ENCODE data around the gene IKZF3. TPM values are rescaled to one million over a fixed set of nuclear protein-coding genes. Genes with fewer than 3 reads are reported as not detected.
"Not testable (repeated sequence)": the region's sequence is repeated elsewhere in the genome, so short reads cannot be mapped to it uniquely, and the experiment has no call there.

IKZF3 gene
- polyA plus RNA-seq, 1 of the 3 experiments (the other 2 are of a cell fraction), result not detected

DNA sequence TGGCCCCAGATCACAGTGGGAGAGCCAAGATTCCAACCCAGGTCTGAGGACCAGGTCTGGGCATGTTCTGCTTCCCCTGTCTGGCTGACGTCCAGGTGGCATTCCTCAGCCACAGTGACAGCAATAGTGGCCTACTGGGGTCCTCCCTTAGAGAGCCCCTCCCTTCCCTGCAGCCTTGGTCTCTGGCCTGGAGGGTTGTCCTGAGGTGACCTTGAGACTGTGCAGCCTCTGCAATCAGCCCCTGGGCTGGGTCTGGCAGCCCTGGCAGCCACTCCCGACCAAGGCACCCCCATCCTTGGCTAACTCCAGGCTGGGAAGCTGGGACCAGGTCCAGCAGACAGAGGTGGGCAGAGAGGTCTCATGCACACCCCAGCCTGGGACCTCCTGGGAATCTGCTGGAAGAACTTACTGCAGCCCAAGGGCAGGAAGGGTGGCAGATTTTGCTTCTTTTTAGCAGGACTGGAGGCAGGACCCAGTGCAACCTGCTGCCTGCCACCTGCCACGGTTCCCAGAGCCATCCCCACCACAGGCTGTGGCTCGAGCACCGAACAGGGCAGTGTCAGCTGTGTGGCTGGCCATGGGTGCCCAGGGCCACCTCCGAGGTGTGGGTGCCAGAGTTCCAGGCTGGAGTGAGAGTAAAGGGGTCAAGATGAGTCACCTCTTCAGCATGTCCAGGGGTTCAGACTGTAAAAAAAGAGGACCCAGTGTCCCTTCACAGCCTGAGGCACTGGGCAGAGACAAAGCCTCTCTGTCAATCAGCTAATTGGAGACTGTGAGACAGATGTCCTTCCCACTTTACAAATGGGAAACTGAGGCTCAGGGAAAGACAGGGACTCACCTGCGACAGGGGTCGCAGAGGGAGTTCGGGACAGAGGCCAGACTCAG is 113.7 kb downstream of the IKZF3 start:
- H3F3A ChIP-seq (replicated peaks; ENCODE audit: insufficient read depth), result peaks cover 5% of the 10 kb centered on the region
- H3K4me1 ChIP-seq (ENCODE audit: control insufficient read depth in 1 of 2, insufficient read depth in 2 of 2, low read depth in 1 of 2, low read length in 1 of 2), result peaks cover 0 to 12% of the 10 kb centered on the region in 2 experiments; a peak in 1 of 4 replicates
- no peaks in the 10 kb centered on the region for H4K20me1 ChIP-seq (ENCODE audit: insufficient read depth)
- H3K4me3 ChIP-seq (ENCODE audit: low read depth in 2 of 2, low read length in 1 of 2), result no peak overlapping the region
- no peaks in the 10 kb centered on the region for H3K79me2 ChIP-seq (ENCODE audit: insufficient read depth)
- H3K27ac ChIP-seq (ENCODE audit: low read depth in 2 of 2, low read length in 1 of 2), result no peak overlapping the region
- ChIA-PET CTCF (interaction anchor here (0.9 to 4.1 kb wide), 6 partner anchors 13 to 128 kb away, joined by 3 to 28 read pairs (median 4); partner anchors contain the start of genes MIEN1 and PNMT), POLR2A (interaction anchor here (1.8 kb wide), 1 partner anchor 129 kb away, joined by 5 read pairs; no protein-coding TSS in a partner anchor)
- no peak overlapping the region for H2AFZ ChIP-seq (ENCODE audit: low read depth)
- WGBS (ENCODE audit: low lambda C conversion rate), result 40% methylated on average over 5 of the region's 9 CpGs
- no peaks in the 10 kb centered on the region for H3K27me3 ChIP-seq (ENCODE audit: insufficient read depth)
- TF ChIP-seq SMC3 (IDR thresholded peaks at IDR 0.05; ENCODE audit: low read depth, low read length) (no peak), TCF12 (IDR thresholded peaks at IDR 0.05) (no peak), MEF2A (IDR thresholded peaks at IDR 0.05; ENCODE audit: borderline replicate concordance, low read depth) (no peak), RXRA (IDR thresholded peaks at IDR 0.05; ENCODE audit: borderline replicate concordance, low read depth) (no peak), RAD21 (IDR thresholded peaks at IDR 0.05; ENCODE audit: low read length) (no peak), TAF1 (IDR thresholded peaks at IDR 0.05; ENCODE audit: borderline replicate concordance, low read depth, low read length) (no peak), CHD2 (IDR thresholded peaks at IDR 0.05; ENCODE audit: low read length, partially characterized antibody) (no peak), ELF1 (IDR thresholded peaks at IDR 0.05) (no peak), YY1 (IDR thresholded peaks at IDR 0.05; ENCODE audit: low read depth) (no peak), SIN3A (IDR thresholded peaks at IDR 0.05; ENCODE audit: borderline replicate concordance, low read depth, low read length) (no peak), GABPA (IDR thresholded peaks at IDR 0.05; ENCODE audit: low read depth) (no peak)
- TF ChIP-seq, protein P1, sequence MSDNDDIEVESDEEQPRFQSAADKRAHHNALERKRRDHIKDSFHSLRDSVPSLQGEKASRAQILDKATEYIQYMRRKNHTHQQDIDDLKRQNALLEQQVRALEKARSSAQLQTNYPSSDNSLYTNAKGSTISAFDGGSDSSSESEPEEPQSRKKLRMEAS (IDR thresholded peaks at IDR 0.05; ENCODE audit: low read depth), result no peak
- TF ChIP-seq, protein P2, sequence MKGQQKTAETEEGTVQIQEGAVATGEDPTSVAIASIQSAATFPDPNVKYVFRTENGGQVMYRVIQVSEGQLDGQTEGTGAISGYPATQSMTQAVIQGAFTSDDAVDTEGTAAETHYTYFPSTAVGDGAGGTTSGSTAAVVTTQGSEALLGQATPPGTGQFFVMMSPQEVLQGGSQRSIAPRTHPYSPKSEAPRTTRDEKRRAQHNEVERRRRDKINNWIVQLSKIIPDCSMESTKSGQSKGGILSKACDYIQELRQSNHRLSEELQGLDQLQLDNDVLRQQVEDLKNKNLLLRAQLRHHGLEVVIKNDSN (IDR thresholded peaks at IDR 0.05; ENCODE audit: borderline replicate concordance, low read depth), result no peak
- TF ChIP-seq, protein P3, sequence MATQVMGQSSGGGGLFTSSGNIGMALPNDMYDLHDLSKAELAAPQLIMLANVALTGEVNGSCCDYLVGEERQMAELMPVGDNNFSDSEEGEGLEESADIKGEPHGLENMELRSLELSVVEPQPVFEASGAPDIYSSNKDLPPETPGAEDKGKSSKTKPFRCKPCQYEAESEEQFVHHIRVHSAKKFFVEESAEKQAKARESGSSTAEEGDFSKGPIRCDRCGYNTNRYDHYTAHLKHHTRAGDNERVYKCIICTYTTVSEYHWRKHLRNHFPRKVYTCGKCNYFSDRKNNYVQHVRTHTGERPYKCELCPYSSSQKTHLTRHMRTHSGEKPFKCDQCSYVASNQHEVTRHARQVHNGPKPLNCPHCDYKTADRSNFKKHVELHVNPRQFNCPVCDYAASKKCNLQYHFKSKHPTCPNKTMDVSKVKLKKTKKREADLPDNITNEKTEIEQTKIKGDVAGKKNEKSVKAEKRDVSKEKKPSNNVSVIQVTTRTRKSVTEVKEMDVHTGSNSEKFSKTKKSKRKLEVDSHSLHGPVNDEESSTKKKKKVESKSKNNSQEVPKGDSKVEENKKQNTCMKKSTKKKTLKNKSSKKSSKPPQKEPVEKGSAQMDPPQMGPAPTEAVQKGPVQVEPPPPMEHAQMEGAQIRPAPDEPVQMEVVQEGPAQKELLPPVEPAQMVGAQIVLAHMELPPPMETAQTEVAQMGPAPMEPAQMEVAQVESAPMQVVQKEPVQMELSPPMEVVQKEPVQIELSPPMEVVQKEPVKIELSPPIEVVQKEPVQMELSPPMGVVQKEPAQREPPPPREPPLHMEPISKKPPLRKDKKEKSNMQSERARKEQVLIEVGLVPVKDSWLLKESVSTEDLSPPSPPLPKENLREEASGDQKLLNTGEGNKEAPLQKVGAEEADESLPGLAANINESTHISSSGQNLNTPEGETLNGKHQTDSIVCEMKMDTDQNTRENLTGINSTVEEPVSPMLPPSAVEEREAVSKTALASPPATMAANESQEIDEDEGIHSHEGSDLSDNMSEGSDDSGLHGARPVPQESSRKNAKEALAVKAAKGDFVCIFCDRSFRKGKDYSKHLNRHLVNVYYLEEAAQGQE (IDR thresholded peaks at IDR 0.05; ENCODE audit: low read depth, low read length), result no peak
- TF ChIP-seq, protein P4, sequence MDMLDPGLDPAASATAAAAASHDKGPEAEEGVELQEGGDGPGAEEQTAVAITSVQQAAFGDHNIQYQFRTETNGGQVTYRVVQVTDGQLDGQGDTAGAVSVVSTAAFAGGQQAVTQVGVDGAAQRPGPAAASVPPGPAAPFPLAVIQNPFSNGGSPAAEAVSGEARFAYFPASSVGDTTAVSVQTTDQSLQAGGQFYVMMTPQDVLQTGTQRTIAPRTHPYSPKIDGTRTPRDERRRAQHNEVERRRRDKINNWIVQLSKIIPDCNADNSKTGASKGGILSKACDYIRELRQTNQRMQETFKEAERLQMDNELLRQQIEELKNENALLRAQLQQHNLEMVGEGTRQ (IDR thresholded peaks at IDR 0.05; ENCODE audit: borderline replicate concordance, low read depth, low read length), result no peak
- H3K9ac ChIP-seq, result no peak overlapping the region
- DNase-seq, result peak; percentile 45
- H3K4me2 ChIP-seq, result no peak overlapping the region
- no peaks in the 10 kb centered on the region for H3K36me3 ChIP-seq (replicated peaks in 1 of 2; ENCODE audit: control insufficient read depth in 1 of 2, insufficient read depth in 2 of 2, low read length in 1 of 2)
- H3K9me3 ChIP-seq, result no peaks in the 10 kb centered on the region
- H3K9me2 ChIP-seq, result no peaks in the 10 kb centered on the region

- CTCF ChIA-PET, result interaction anchor here (1.1 to 4.1 kb wide), 2 partner anchors 18 to 127 kb away, joined by 6 to 28 read pairs; partner anchors contain the start of gene MIEN1
- H3K4me1 ChIP-seq (ENCODE audit: control insufficient read depth in 1 of 2, insufficient read depth in 2 of 2, low read depth in 1 of 2, low read length in 1 of 2); H3K9me3 ChIP-seq; H3K9me2 ChIP-seq; H3K27me3 ChIP-seq (ENCODE audit: insufficient read depth); H2AFZ ChIP-seq (ENCODE audit: low read depth); H3K4me3 ChIP-seq (ENCODE audit: low read depth in 2 of 2, low read length in 1 of 2); POLR2A ChIA-PET; H3K9ac ChIP-seq; H3K27ac ChIP-seq (ENCODE audit: low read depth in 2 of 2, low read length in 1 of 2); H4K20me1 ChIP-seq (ENCODE audit: insufficient read depth); H3K4me2 ChIP-seq; H3K36me3 ChIP-seq (replicated peaks in 1 of 2; ENCODE audit: control insufficient read depth in 1 of 2, insufficient read depth in 2 of 2, low read length in 1 of 2); H3K79me2 ChIP-seq (ENCODE audit: insufficient read depth); H3F3A ChIP-seq (replicated peaks; ENCODE audit: insufficient read depth); DNase-seq: not testable (repeated sequence)
- 77% methylated on average over 8 of the region's 8 CpGs for WGBS (ENCODE audit: low lambda C conversion rate)
Observed at GRCh38 chr17:39748444-39749034, 115.6 kb downstream of the IKZF3 start.

All from SK-N-SH (cell line).